ENCODE data around the gene ETV7.
A peak's percentile ranks its signal among the peaks of the same experiment; 100 is the strongest.
"Not testable (repeated sequence)": the region's sequence is repeated elsewhere in the genome, so short reads cannot be mapped to it uniquely, and the experiment has no call there.

The ETV7 gene

GRCh38 chr6:36343109-36343680 lies 44.3 kb downstream of the ETV7 start:
- no peak for DNase-seq (ENCODE audit: low read depth in 1 of 2, low spot score in 1 of 2)

GRCh38 chr6:36340618-36341454 lies 46.6 kb downstream of the ETV7 start:
- DNase-seq (ENCODE audit: low read depth in 1 of 2, low spot score in 1 of 2): peak; percentile 41 to 44

GRCh38 chr6:36340306-36340617 lies 47.2 kb downstream of the ETV7 start:
- DNase-seq (ENCODE audit: low read depth in 1 of 2, low spot score in 1 of 2): no peak

GRCh38 chr6:36339146-36339545 lies 48.3 kb downstream of the ETV7 start:
- no peak for DNase-seq (ENCODE audit: low read depth in 1 of 2, low spot score in 1 of 2)

- not testable (repeated sequence) for DNase-seq (ENCODE audit: low read depth in 1 of 2, low spot score in 1 of 2)
These were observed 49.2 kb downstream of the ETV7 start for GRCh38 chr6:36338223-36338622.

GRCh38 chr6:36337814-36338213 lies 49.7 kb downstream of the ETV7 start:
- no peak for DNase-seq (ENCODE audit: low read depth in 1 of 2, low spot score in 1 of 2)

GRCh38 chr6:36336779-36337241 lies 50.7 kb downstream of the ETV7 start, which contains the start of gene BNIP5:
Gene BNIP5 (minus strand): TSS chr6:36336888. CDS start chr6:36330690, 6,198 bp downstream.
- DNase-seq (ENCODE audit: low read depth in 1 of 2, low spot score in 1 of 2): no peak

GRCh38 chr6:36336208-36336710 lies 51.2 kb downstream of the ETV7 start:
- DNase-seq (ENCODE audit: low read depth in 1 of 2, low spot score in 1 of 2): no peak

- no peak for DNase-seq (ENCODE audit: low read depth in 1 of 2, low spot score in 1 of 2)
These were observed 51.8 kb downstream of the ETV7 start for GRCh38 chr6:36335465-36336207.

- no peak for DNase-seq (ENCODE audit: low read depth in 1 of 2, low spot score in 1 of 2)
These were observed 52.5 kb downstream of the ETV7 start for GRCh38 chr6:36334832-36335459.

GRCh38 chr6:36333931-36334725 lies 53.3 kb downstream of the ETV7 start:
- DNase-seq (ENCODE audit: low read depth in 1 of 2, low spot score in 1 of 2): no peak

GRCh38 chr6:36333171-36333895 lies 54.1 kb downstream of the ETV7 start:
- no peak for DNase-seq (ENCODE audit: low read depth in 1 of 2, low spot score in 1 of 2)

- no peak for DNase-seq (ENCODE audit: low read depth in 1 of 2, low spot score in 1 of 2)
These were observed 56.1 kb downstream of the ETV7 start for GRCh38 chr6:36331381-36331780.

GRCh38 chr6:36330366-36330765 lies 57.1 kb downstream of the ETV7 start:
- no peak for DNase-seq (ENCODE audit: low read depth in 1 of 2, low spot score in 1 of 2)

- no peak for DNase-seq (ENCODE audit: low read depth in 1 of 2, low spot score in 1 of 2)
These were observed 57.6 kb downstream of the ETV7 start for GRCh38 chr6:36329798-36330291.

GRCh38 chr6:36328600-36328999 lies 58.9 kb downstream of the ETV7 start:
- DNase-seq (ENCODE audit: low read depth in 1 of 2, low spot score in 1 of 2): no peak

GRCh38 chr6:36327919-36328236 lies 59.6 kb downstream of the ETV7 start:
- DNase-seq (ENCODE audit: low read depth in 1 of 2, low spot score in 1 of 2): no peak

- DNase-seq (ENCODE audit: low read depth in 1 of 2, low spot score in 1 of 2): no peak
These were observed 60.1 kb downstream of the ETV7 start for GRCh38 chr6:36327226-36327918.

- no peak for DNase-seq (ENCODE audit: low read depth in 1 of 2, low spot score in 1 of 2)
These were observed 61.0 kb downstream of the ETV7 start for GRCh38 chr6:36326356-36326995.
